Esophagus squamous epithelium (tissue), 4 donors: ENCODE results near the gene STARD5.

ENCODE experiments used
- POLR2A ChIP-seq, 4 donors: fragments of 450-650 bp; IDR thresholded peaks; one replicate each; pipeline ENCODE4 v1.6.1; 2017; ENCODE audit warnings: antibody characterized with exemption in 4 of 4, mild to moderate bottlenecking in 4 of 4, moderate library complexity in 3 of 4
- TF ChIP-seq, protein P1 (sequence below), 6 experiments: fragments of 450-650 bp in 4 of 6; fragments of 200-600 bp in 2 of 6; sonication (generic) in 2 of 6; IDR thresholded peaks; one replicate each; pipeline ENCODE4 v1.5.1; 2016 to 2019; ENCODE audit warnings: antibody characterized with exemption in 6 of 6, mild to moderate bottlenecking in 4 of 6, moderate library complexity in 4 of 6

DNA sequence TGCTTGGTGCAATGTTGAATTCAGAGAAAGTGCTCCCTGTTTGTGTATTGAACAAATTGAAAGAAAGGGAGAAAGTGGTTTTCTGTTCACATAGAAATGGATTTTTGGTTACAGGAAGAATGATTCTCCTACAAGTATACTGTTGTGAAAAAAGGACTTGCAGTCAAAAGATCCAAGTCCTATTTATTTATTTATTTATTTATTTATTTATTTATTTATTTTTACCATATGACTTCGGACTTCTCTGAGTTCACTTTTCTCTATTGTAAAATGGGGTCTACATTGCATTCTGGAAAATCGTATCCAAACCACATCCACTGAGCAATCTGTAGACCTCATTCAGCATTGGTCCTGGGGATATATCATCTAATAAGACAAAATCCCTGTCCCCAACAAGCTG lies 46.1 kb downstream of the STARD5 start:
- TF ChIP-seq, protein P1, sequence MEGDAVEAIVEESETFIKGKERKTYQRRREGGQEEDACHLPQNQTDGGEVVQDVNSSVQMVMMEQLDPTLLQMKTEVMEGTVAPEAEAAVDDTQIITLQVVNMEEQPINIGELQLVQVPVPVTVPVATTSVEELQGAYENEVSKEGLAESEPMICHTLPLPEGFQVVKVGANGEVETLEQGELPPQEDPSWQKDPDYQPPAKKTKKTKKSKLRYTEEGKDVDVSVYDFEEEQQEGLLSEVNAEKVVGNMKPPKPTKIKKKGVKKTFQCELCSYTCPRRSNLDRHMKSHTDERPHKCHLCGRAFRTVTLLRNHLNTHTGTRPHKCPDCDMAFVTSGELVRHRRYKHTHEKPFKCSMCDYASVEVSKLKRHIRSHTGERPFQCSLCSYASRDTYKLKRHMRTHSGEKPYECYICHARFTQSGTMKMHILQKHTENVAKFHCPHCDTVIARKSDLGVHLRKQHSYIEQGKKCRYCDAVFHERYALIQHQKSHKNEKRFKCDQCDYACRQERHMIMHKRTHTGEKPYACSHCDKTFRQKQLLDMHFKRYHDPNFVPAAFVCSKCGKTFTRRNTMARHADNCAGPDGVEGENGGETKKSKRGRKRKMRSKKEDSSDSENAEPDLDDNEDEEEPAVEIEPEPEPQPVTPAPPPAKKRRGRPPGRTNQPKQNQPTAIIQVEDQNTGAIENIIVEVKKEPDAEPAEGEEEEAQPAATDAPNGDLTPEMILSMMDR (IDR thresholded peaks at IDR 0.05), result no peak
- no peak for TF ChIP-seq POLR2A (IDR thresholded peaks at IDR 0.05)
